Loucy (cell line): Measurements from ENCODE around the gene HOXD10.

Source experiments
- CTCF ChIP-seq: fragments of 200-600 bp; sonication (generic); conservative IDR thresholded peaks from 2 replicates; pipeline ENCODE4 v1.5.1; 2014; ENCODE audit warnings: mild to moderate bottlenecking, antibody characterized with exemption, low read length
- EZH2phosphoT487 ChIP-seq: fragments of 200-600 bp; IDR thresholded peaks from 2 replicates; pipeline ENCODE4 v1.6.1; 2018; ENCODE audit warnings: antibody characterized with exemption, mild to moderate bottlenecking, moderate library complexity, borderline replicate concordance

- TF ChIP-seq CTCF (no peak), EZH2phosphoT487 (no peak)
Observed at GRCh38 chr2:176115883-176116813, at the start of gene HOXD10.
